Measurements from ENCODE around the gene DHCR7. TPM values are rescaled to one million over a fixed set of nuclear protein-coding genes. Genes with fewer than 3 reads are reported as not detected.

Gene DHCR7
- total RNA-seq, 4 donors from 2014 or later, result 9.0 to 23.8 (median 17.9) TPM

- no peak for TF ChIP-seq CTCF (IDR thresholded peaks at IDR 0.05; ENCODE audit: low read depth)
Measured at GRCh38 chr11:71490044-71490730, 42.0 kb upstream of the DHCR7 start.

- TF ChIP-seq CTCF (IDR thresholded peaks at IDR 0.05; ENCODE audit: low read depth), result no peak
Measured at GRCh38 chr11:71489311-71490043, 41.3 kb upstream of the DHCR7 start.

- TF ChIP-seq CTCF (IDR thresholded peaks at IDR 0.05; ENCODE audit: low read depth), result no peak
Measured at GRCh38 chr11:71488681-71489270, 40.6 kb upstream of the DHCR7 start.

DNA sequence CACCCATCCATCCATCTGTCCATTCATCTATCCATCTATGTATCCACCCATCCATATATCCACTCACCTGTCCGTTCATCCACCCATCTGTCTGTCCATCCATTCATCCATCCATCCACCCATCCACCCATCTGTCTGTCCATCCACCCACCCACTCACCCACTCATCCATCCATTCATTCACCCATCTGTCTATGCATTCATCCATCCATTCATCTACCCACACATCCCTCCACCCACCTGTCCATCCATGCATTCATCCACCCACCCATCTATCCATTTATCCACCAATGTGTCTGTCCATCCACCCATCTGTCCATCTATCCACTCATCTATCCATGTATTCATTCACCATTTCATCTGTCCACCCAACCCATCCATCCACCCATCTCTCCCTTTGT, 38.1 kb upstream of the DHCR7 start:
- TF ChIP-seq CTCF (IDR thresholded peaks at IDR 0.05; ENCODE audit: low read depth), result no peak

DNA sequence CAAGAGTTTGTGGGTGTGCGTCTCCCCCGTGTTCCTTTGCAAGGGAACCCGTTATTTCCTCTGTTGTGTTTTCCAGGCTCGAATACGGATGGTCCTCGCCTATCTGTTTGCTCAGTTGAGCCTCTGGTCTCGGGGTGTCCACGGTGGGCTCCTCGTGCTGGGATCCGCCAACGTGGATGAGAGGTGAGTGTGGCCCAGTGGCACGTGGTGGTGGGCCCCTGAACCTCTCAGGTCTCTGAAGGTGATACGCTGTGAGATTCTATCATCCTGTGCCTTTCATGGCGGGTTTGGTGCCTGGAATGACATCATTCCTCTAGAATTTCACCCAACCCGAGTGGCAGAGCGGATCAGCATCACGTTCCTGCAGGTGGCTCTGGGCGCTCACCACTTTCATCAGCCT, 37.3 kb upstream of the DHCR7 start:
- no peak for TF ChIP-seq CTCF (IDR thresholded peaks at IDR 0.05; ENCODE audit: low read depth)

DNA sequence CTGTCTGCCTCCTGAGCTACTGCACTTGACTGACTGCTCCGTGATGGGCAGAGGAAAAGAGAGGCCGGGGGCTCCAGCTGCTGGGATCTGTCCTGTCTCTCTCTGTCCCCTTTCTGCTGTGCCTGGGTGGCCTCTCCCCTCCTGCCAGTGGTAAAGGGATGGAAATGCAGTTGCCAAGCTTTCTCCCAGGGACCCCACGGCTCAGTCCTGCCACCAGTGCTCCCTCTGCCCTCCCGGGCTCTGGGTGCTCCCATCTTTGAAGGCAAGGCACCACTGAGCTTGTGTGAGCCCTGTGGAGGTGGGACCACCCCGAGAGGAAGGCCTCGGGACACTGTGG, 36.8 kb upstream of the DHCR7 start:
- TF ChIP-seq CTCF (IDR thresholded peaks at IDR 0.05; ENCODE audit: low read depth), result no peak

DNA sequence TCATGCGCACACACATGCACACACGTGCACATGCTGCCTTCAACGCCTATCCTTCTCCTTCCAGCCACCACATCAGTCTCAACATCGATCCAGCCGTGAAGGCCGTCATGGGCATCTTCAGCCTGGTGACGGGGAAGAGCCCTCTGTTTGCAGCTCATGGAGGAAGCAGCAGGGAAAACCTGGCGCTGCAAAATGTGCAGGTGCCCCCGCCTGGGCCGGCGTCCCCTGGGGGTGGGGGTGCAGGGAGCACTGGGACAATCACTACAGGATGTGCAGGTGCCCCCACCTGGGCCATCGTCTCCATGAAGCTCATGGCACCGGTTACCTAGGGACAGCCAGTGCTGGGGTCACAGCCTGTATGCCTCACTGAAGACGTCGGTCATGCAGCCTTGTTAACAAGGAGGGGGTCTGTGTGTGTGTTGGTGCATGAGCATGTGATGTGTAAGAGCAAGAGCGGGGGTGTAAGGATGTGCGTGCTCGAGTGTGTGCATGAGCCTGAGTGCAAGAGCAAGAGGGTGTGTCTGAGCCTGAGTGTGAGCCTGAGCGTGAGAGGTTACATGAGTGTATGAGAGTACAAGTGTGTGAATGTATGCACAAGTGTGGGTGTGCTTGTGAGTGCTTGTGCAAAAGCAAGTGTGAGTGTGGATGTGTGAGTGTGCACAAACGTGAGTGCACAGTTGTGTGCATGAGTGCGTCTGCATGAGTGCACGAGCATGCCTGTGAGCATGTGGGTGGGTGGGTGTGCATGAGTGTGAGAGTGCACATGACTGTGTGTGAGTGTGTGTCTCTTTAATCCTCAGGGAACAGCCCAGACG, 36.3 kb upstream of the DHCR7 start:
- TF ChIP-seq CTCF (IDR thresholded peaks at IDR 0.05; ENCODE audit: low read depth), result no peak
